Large intestine (tissue), 3 donors: Measurements from ENCODE around the gene GPR162. TPM values are rescaled to one million over a fixed set of nuclear protein-coding genes. Genes with fewer than 3 reads are reported as not detected.

Source experiments
- DNase-seq, 2 donors: peaks; one replicate each; pipeline versions ENCODE4 v3.0.0 to v3.0.0-alpha.2; 2013
- H3K27ac ChIP-seq: one replicate; pipeline ENCODE4 v1.5.1; 2013; ENCODE audit warnings: low read length
- H3K27me3 ChIP-seq: 2 replicates; pipeline ENCODE4 v1.6.1; 2013; ENCODE audit warnings: low read length; ENCODE audit not compliant: control insufficient read depth, insufficient read depth
- H3K36me3 ChIP-seq: 2 replicates; pipeline ENCODE4 v1.6.1; 2013; ENCODE audit warnings: low read length; ENCODE audit not compliant: control insufficient read depth, insufficient read depth
- H3K4me1 ChIP-seq: one replicate; pipeline ENCODE4 v1.6.1; 2013; ENCODE audit warnings: low read length; ENCODE audit not compliant: control insufficient read depth, insufficient read depth
- H3K4me3 ChIP-seq: one replicate; pipeline ENCODE4 v1.5.1; 2013; ENCODE audit warnings: low read length
- H3K9me3 ChIP-seq: one replicate; pipeline ENCODE4 v1.6.1; 2013; ENCODE audit warnings: mild to moderate bottlenecking, low read depth, low read length, moderate library complexity; ENCODE audit not compliant: control insufficient read depth
- WGBS: methylation state at CpG from one replicate; pipeline ENCODE4 v1.1.5; 2013; ENCODE audit warnings: low lambda C conversion rate; ENCODE audit not compliant: insufficient coverage; 5-methylcytosine and 5-hydroxymethylcytosine counted together
- polyA plus RNA-seq: library from polyadenylated mRNA; unstranded; fragments of 120-200 nt; gene quantifications from one replicate; pipeline ENCODE4 v1.2.1, GENCODE V29; 2013

GPR162 gene
- polyA plus RNA-seq, 1 donor: 7.9 TPM

GRCh38 chr12:6778574-6779550 lies 42.8 kb upstream of the GPR162 start:
- peaks cover 3% of the 10 kb centered on the region for H3K27me3 ChIP-seq
- no CpG with 5 or more reads among the region's 35 CpGs for WGBS
- H3K27ac ChIP-seq: peak overlapping the region; percentile 54
- no peaks in the 10 kb centered on the region for H3K9me3 ChIP-seq
- no peaks in the 10 kb centered on the region for H3K36me3 ChIP-seq
- peak overlapping the region; percentile 31 for H3K4me3 ChIP-seq
- H3K4me1 ChIP-seq: peaks cover 49% of the 10 kb centered on the region
- peak; percentile 93 to 94 for DNase-seq

GRCh38 chr12:6779708-6780432 lies 41.8 kb upstream of the GPR162 start:
- H3K27me3 ChIP-seq: no peaks in the 10 kb centered on the region
- WGBS: no CpG with 5 or more reads among the region's 6 CpGs
- DNase-seq: peak in 1 of 2 donors; percentile 82
- H3K27ac ChIP-seq: peak overlapping the region; percentile 54
- H3K4me1 ChIP-seq: peaks cover 47% of the 10 kb centered on the region
- H3K9me3 ChIP-seq: no peaks in the 10 kb centered on the region
- H3K36me3 ChIP-seq: no peaks in the 10 kb centered on the region
- no peak overlapping the region for H3K4me3 ChIP-seq

- Histone ChIP-seq H3K27ac (no peak overlapping the region), H3K4me3 (no peak overlapping the region), H3K27me3 (no peaks in the 10 kb centered on the region), H3K36me3 (no peaks in the 10 kb centered on the region), H3K4me1 (peaks cover 40% of the 10 kb centered on the region), H3K9me3 (no peaks in the 10 kb centered on the region)
- DNase-seq: peak in 1 of 2 donors; percentile 49
- no CpG with 5 or more reads among the region's 6 CpGs for WGBS
Observed at GRCh38 chr12:6780573-6780972, 41.0 kb upstream of the GPR162 start.

GRCh38 chr12:6782119-6782518 lies 39.5 kb upstream of the GPR162 start:
- Histone ChIP-seq H3K36me3 (no peaks in the 10 kb centered on the region), H3K27me3 (no peaks in the 10 kb centered on the region), H3K4me3 (no peak overlapping the region), H3K27ac (no peak overlapping the region), H3K4me1 (peaks cover 28% of the 10 kb centered on the region), H3K9me3 (no peaks in the 10 kb centered on the region)
- DNase-seq: no peak
- WGBS: no CpG with 5 or more reads among the region's 6 CpGs

GRCh38 chr12:6782850-6783566 lies 38.6 kb upstream of the GPR162 start:
- DNase-seq: no peak
- H3K4me3 ChIP-seq: no peak overlapping the region
- no peaks in the 10 kb centered on the region for H3K27me3 ChIP-seq
- no peaks in the 10 kb centered on the region for H3K36me3 ChIP-seq
- no peak overlapping the region for H3K27ac ChIP-seq
- H3K4me1 ChIP-seq: peaks cover 26% of the 10 kb centered on the region
- H3K9me3 ChIP-seq: no peaks in the 10 kb centered on the region
- no CpG with 5 or more reads among the region's 10 CpGs for WGBS

- Histone ChIP-seq H3K27ac (no peak overlapping the region), H3K4me3 (no peak overlapping the region), H3K9me3 (no peaks in the 10 kb centered on the region), H3K36me3 (no peaks in the 10 kb centered on the region), H3K4me1 (peaks cover 20% of the 10 kb centered on the region), H3K27me3 (no peaks in the 10 kb centered on the region)
- no CpG with 5 or more reads among the region's 9 CpGs for WGBS
- no peak for DNase-seq
Observed at GRCh38 chr12:6783828-6784227, 37.8 kb upstream of the GPR162 start.

GRCh38 chr12:6784296-6784695 lies 37.3 kb upstream of the GPR162 start:
- no peak for DNase-seq
- no peaks in the 10 kb centered on the region for H3K36me3 ChIP-seq
- H3K9me3 ChIP-seq: no peaks in the 10 kb centered on the region
- no peak overlapping the region for H3K4me3 ChIP-seq
- no CpG with 5 or more reads among the region's 5 CpGs for WGBS
- peaks cover 16% of the 10 kb centered on the region for H3K4me1 ChIP-seq
- no peak overlapping the region for H3K27ac ChIP-seq
- no peaks in the 10 kb centered on the region for H3K27me3 ChIP-seq

- 0% methylated on average over 1 of the region's 5 CpGs for WGBS
- H3K9me3 ChIP-seq: no peaks in the 10 kb centered on the region
- peaks cover 11% of the 10 kb centered on the region for H3K4me1 ChIP-seq
- H3K36me3 ChIP-seq: no peaks in the 10 kb centered on the region
- DNase-seq: no peak
- no peak overlapping the region for H3K4me3 ChIP-seq
- no peaks in the 10 kb centered on the region for H3K27me3 ChIP-seq
- no peak overlapping the region for H3K27ac ChIP-seq
Observed at GRCh38 chr12:6784761-6785160, 36.9 kb upstream of the GPR162 start.

GRCh38 chr12:6786416-6787094 lies 35.1 kb upstream of the GPR162 start:
- WGBS: no CpG with 5 or more reads among the region's 9 CpGs
- Histone ChIP-seq H3K27ac (no peak overlapping the region), H3K4me1 (no peaks in the 10 kb centered on the region), H3K36me3 (no peaks in the 10 kb centered on the region), H3K27me3 (no peaks in the 10 kb centered on the region), H3K4me3 (no peak overlapping the region), H3K9me3 (no peaks in the 10 kb centered on the region)
- no peak for DNase-seq

- Histone ChIP-seq H3K4me3 (no peak overlapping the region), H3K4me1 (no peaks in the 10 kb centered on the region), H3K27ac (no peak overlapping the region), H3K36me3 (no peaks in the 10 kb centered on the region), H3K27me3 (no peaks in the 10 kb centered on the region), H3K9me3 (no peaks in the 10 kb centered on the region)
- no peak for DNase-seq
- no CpG with 5 or more reads among the region's 5 CpGs for WGBS
Observed at GRCh38 chr12:6787309-6787708, 34.3 kb upstream of the GPR162 start.
